Upper lobe of right lung (tissue), 1 donor: ENCODE results near the gene AARS2. TPM values are rescaled to one million over a fixed set of nuclear protein-coding genes. Genes with fewer than 3 reads are reported as not detected.

Source experiments
- ATAC-seq: fragments of 200-7000 bp; cut with Tn5 transposase; one replicate; pipeline ENCODE4 v1.9.1; 2020; ENCODE audit warnings: mild to moderate bottlenecking, moderate library complexity
- DNase-seq: peaks from one replicate; pipeline ENCODE4 v3.0.0-alpha.2; 2020
- H3K27ac ChIP-seq: fragments of 200-600 bp; one replicate; pipeline ENCODE4 v1.8.0; 2022
- H3K27me3 ChIP-seq: fragments of 200-600 bp; one replicate; pipeline ENCODE4 v1.8.0; 2022; ENCODE audit warnings: mild to moderate bottlenecking
- H3K36me3 ChIP-seq: fragments of 200-600 bp; one replicate; pipeline ENCODE4 v1.8.0; 2022
- H3K4me1 ChIP-seq: fragments of 200-600 bp; one replicate; pipeline ENCODE4 v1.8.0; 2022
- H3K4me3 ChIP-seq: fragments of 200-600 bp; one replicate; pipeline ENCODE4 v1.8.0; 2022; ENCODE audit warnings: mild to moderate bottlenecking
- H3K9me3 ChIP-seq: fragments of 200-600 bp; one replicate; pipeline ENCODE4 v1.8.0; 2022
- CTCF ChIP-seq: fragments of 200-600 bp; IDR thresholded peaks from one replicate; pipeline ENCODE4 v1.8.0; 2022; ENCODE audit warnings: antibody characterized with exemption
- intact Hi-C: fragments of 100-400 bp; cut with DNase I; formaldehyde crosslinking; loops from one replicate; pipeline ENCODE4 v1.11.0; 2022
- total RNA-seq: library from RNA; stranded (reverse); fragmentation: NEBNext Ultra II Directional; extraction: Animal tissue kit (Norgen Biotek cat#: 25700); gene quantifications from one replicate; pipeline ENCODE4 v1.2.1, GENCODE V29; 2021
- donor health status: DM: no; HTN: yes; CAD: no; lungs with severe emphysema.

The AARS2 gene
- total RNA-seq, 1 donor from 2014 or later, result 11.8 TPM

- H3K27ac ChIP-seq, result no peak overlapping the region
- DNase-seq (no peak), ATAC-seq (no peak)
- H3K9me3 ChIP-seq, result no peaks in the 10 kb centered on the region
- no peak overlapping the region for H3K4me3 ChIP-seq
- no peaks in the 10 kb centered on the region for H3K27me3 ChIP-seq
- H3K4me1 ChIP-seq, result peaks cover 18% of the 10 kb centered on the region
- no peak for TF ChIP-seq CTCF
- peaks cover 59% of the 10 kb centered on the region for H3K36me3 ChIP-seq
- intact Hi-C loops, result no loop called here
Observed at GRCh38 chr6:44255105-44255808, 57.9 kb downstream of the AARS2 start.

GRCh38 chr6:44254191-44255104 lies 58.7 kb downstream of the AARS2 start:
- ATAC-seq, result no peak
- Histone ChIP-seq H3K27me3 (no peaks in the 10 kb centered on the region), H3K4me3 (no peak overlapping the region), H3K27ac (no peak overlapping the region), H3K4me1 (peaks cover 24% of the 10 kb centered on the region), H3K36me3 (peaks cover 59% of the 10 kb centered on the region), H3K9me3 (no peaks in the 10 kb centered on the region)
- DNase-seq, result no peak
- intact Hi-C loops, result no loop called here
- no peak for TF ChIP-seq CTCF

- Histone ChIP-seq H3K9me3 (no peaks in the 10 kb centered on the region), H3K27ac (no peak overlapping the region), H3K36me3 (peaks cover 67% of the 10 kb centered on the region), H3K4me1 (peaks cover 33% of the 10 kb centered on the region), H3K27me3 (no peaks in the 10 kb centered on the region), H3K4me3 (no peak overlapping the region)
- intact Hi-C loops, result no loop called here
- ATAC-seq (no peak), DNase-seq (no peak)
- TF ChIP-seq CTCF, result peak; percentile 48
Observed at GRCh38 chr6:44253307-44254101, 59.6 kb downstream of the AARS2 start.

- no peak overlapping the region for H3K27ac ChIP-seq
- DNase-seq (no peak), ATAC-seq (no peak)
- peaks cover 67% of the 10 kb centered on the region for H3K36me3 ChIP-seq
- H3K4me3 ChIP-seq, result no peak overlapping the region
- TF ChIP-seq CTCF, result no peak
- H3K27me3 ChIP-seq, result no peaks in the 10 kb centered on the region
- intact Hi-C loops, result no loop called here
- H3K4me1 ChIP-seq, result peaks cover 29% of the 10 kb centered on the region
- no peaks in the 10 kb centered on the region for H3K9me3 ChIP-seq
Observed at GRCh38 chr6:44251576-44252524, 61.3 kb downstream of the AARS2 start.

GRCh38 chr6:44250718-44251123 lies 62.4 kb downstream of the AARS2 start:
- H3K36me3 ChIP-seq, result peaks cover 67% of the 10 kb centered on the region
- H3K9me3 ChIP-seq, result no peaks in the 10 kb centered on the region
- TF ChIP-seq CTCF, result no peak
- H3K27ac ChIP-seq, result no peak overlapping the region
- no peak for DNase-seq
- no peak overlapping the region for H3K4me3 ChIP-seq
- no peaks in the 10 kb centered on the region for H3K27me3 ChIP-seq
- intact Hi-C loops, result no loop called here
- peaks cover 21% of the 10 kb centered on the region for H3K4me1 ChIP-seq
- no peak for ATAC-seq
